PC-9 (cell line): ENCODE data around the gene MRPS10. TPM values are rescaled to one million over a fixed set of nuclear protein-coding genes. Genes with fewer than 3 reads are reported as not detected.

Source experiments
- BruUV-seq: library from RNA; stranded (reverse); fragments of 400-500 nt; replicated peaks from 2 replicates; lab custom pipeline; 2021; lab: Mats Ljungman, UMichigan
- CTCF ChIA-PET: fragments of 300-600 bp; sonication (Branson Sonifier 250); formaldehyde crosslinking; loops from one replicate; lab custom pipeline; 2022; ENCODE audit warnings: antibody characterized with exemption; lab: Charles Lee
- POLR2A ChIA-PET: fragments of 300-600 bp; sonication (Branson Sonifier 250); formaldehyde crosslinking; loops from one replicate; lab custom pipeline; 2022; ENCODE audit warnings: antibody characterized with exemption; ENCODE audit not compliant: unreplicated experiment; lab: Charles Lee
- DNase-seq, 2 experiments: peaks; one replicate each; pipeline versions ENCODE4 v3.0.0 to v3.0.0-alpha.2; 2015 to 2022; ENCODE audit warnings: mixed read lengths in 1 of 2
- H2AFZ ChIP-seq: fragments of 200-600 bp; sonication (generic); 2 replicates; pipeline ENCODE4 v1.8.1; 2017; ENCODE audit warnings: antibody characterized with exemption
- H3F3A ChIP-seq: fragments of 200-600 bp; sonication (generic); 2 replicates; pipeline ENCODE4 v1.8.1; 2017; ENCODE audit warnings: antibody characterized with exemption, mild to moderate bottlenecking, low read depth; ENCODE audit not compliant: insufficient read depth
- H3K27ac ChIP-seq: fragments of 200-600 bp; sonication (generic); 2 replicates; pipeline ENCODE4 v1.6.1; 2016; ENCODE audit warnings: mixed run types
- H3K27me3 ChIP-seq: fragments of 200-600 bp; sonication (generic); 2 replicates; pipeline ENCODE4 v1.6.1; 2016; ENCODE audit warnings: low read depth, mixed run types; ENCODE audit not compliant: insufficient read depth
- H3K36me3 ChIP-seq: fragments of 200-600 bp; sonication (generic); 2 replicates; pipeline ENCODE4 v1.6.1; 2016; ENCODE audit warnings: low read depth, mixed run types
- H3K4me1 ChIP-seq: fragments of 200-600 bp; sonication (generic); replicated peaks from 2 replicates; pipeline ENCODE4 v1.6.1; 2016; ENCODE audit warnings: mixed run types; ENCODE audit not compliant: insufficient read depth
- H3K4me2 ChIP-seq: fragments of 200-600 bp; sonication (generic); 2 replicates; pipeline ENCODE4 v1.6.1; 2017; ENCODE audit warnings: mixed run types
- H3K4me3 ChIP-seq: fragments of 200-600 bp; sonication (generic); 2 replicates; pipeline ENCODE4 v1.6.1; 2016; ENCODE audit warnings: mixed run types
- H3K79me2 ChIP-seq: fragments of 200-600 bp; sonication (generic); 2 replicates; pipeline ENCODE4 v1.6.1; 2017; ENCODE audit warnings: low read depth, mixed run types
- H3K9me2 ChIP-seq: fragments of 200-600 bp; sonication (generic); 2 replicates; pipeline ENCODE4 v1.8.1; 2017; ENCODE audit warnings: mild to moderate bottlenecking; ENCODE audit not compliant: insufficient read depth
- H3K9me3 ChIP-seq: fragments of 200-600 bp; sonication (generic); 2 replicates; pipeline ENCODE4 v1.8.1; 2016; ENCODE audit warnings: low read depth; ENCODE audit not compliant: insufficient read depth
- H4K20me1 ChIP-seq: fragments of 200-600 bp; sonication (generic); 2 replicates; pipeline ENCODE4 v1.8.1; 2017; ENCODE audit not compliant: insufficient read depth
- CTCF ChIP-seq: fragments of 200-600 bp; sonication (generic); conservative IDR thresholded peaks from 2 replicates; pipeline ENCODE4 v1.6.1; 2017; ENCODE audit warnings: mixed run types, antibody characterized with exemption, mild to moderate bottlenecking, moderate library complexity
- EZH2 ChIP-seq: fragments of 200-600 bp; sonication (generic); IDR thresholded peaks from 2 replicates; pipeline ENCODE4 v1.8.0; 2017; ENCODE audit warnings: antibody characterized with exemption, low read depth
- intact Hi-C: fragments of 100-400 bp; cut with micrococcal nuclease; formaldehyde crosslinking; loops from one replicate; pipeline ENCODE4 v1.10.0; 2022; ENCODE audit not compliant: unreplicated experiment
- total RNA-seq: library from RNA; stranded (reverse); gene quantifications from 2 replicates; pipeline ENCODE4 v1.2.3, GENCODE V29; 2021

The MRPS10 gene
- total RNA-seq, 1 experiment from 2014 or later, result 56.5 TPM

DNA sequence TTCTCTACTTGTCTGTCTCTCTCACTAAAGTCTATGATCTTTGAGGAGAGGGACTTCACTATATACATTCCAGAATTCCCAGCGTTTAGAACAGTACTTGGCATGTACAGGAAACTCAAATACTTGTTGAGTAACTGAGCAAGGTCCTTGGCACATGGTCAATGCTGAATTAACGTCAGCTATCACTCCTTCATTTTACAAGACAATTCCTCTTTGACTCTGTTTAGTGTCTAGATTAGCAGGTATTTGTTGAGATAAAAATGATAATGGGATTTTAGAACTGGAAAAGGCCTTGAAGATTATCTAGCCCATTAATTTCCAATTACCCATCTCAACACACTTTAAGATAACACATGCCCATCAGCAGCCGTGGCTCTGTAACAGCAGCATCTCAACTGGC, 16.3 kb downstream of the MRPS10 start:
- ChIA-PET POLR2A (interaction anchor here (0.6 kb wide), 1 partner anchor 9 kb away, joined by 5 read pairs; no protein-coding TSS in a partner anchor), CTCF (no interaction called here)
- H3F3A ChIP-seq, result peaks cover 22% of the 10 kb centered on the region; the same call in 1 of the 2 replicates
- peaks cover 4% of the 10 kb centered on the region; the same call in 1 of the 2 replicates for H3K36me3 ChIP-seq
- no peaks in the 10 kb centered on the region for H3K9me2 ChIP-seq
- TF ChIP-seq EZH2, result no peak
- no peak for TF ChIP-seq CTCF
- peaks cover 7% of the 10 kb centered on the region for H3K4me1 ChIP-seq
- no peaks in the 10 kb centered on the region for H4K20me1 ChIP-seq
- no peak overlapping the region for H3K4me3 ChIP-seq
- no peak overlapping the region for H3K4me2 ChIP-seq
- no peak overlapping the region for H2AFZ ChIP-seq
- no peak for DNase-seq
- H3K79me2 ChIP-seq, result no peaks in the 10 kb centered on the region
- intact Hi-C loops, result no loop called here
- no peaks in the 10 kb centered on the region for H3K9me3 ChIP-seq
- H3K27ac ChIP-seq, result no peak overlapping the region
- no TSS peak for BruUV-seq
- no peaks in the 10 kb centered on the region for H3K27me3 ChIP-seq

GRCh38 chr6:42200035-42200434, 17.6 kb downstream of the MRPS10 start:
- Histone ChIP-seq H3F3A (peaks cover 22% of the 10 kb centered on the region; the same call in 1 of the 2 replicates), H3K27me3 (no peaks in the 10 kb centered on the region), H4K20me1 (no peaks in the 10 kb centered on the region), H3K4me1 (peaks cover 7% of the 10 kb centered on the region), H3K4me2 (no peak overlapping the region), H3K79me2 (no peaks in the 10 kb centered on the region), H3K9me2 (no peaks in the 10 kb centered on the region), H3K27ac (no peak overlapping the region), H3K36me3 (peaks cover 4% of the 10 kb centered on the region; the same call in 1 of the 2 replicates), H2AFZ (no peak overlapping the region), H3K9me3 (no peaks in the 10 kb centered on the region), H3K4me3 (no peak overlapping the region)
- POLR2A ChIA-PET, result interaction anchor here (0.7 kb wide), 1 partner anchor 121 kb away, joined by 35 read pairs; no protein-coding TSS in a partner anchor
- CTCF ChIA-PET, result no interaction called here
- intact Hi-C loops, result no loop called here
- TF ChIP-seq CTCF (no peak), EZH2 (no peak)
- no TSS peak for BruUV-seq
- DNase-seq, result no peak

GRCh38 chr6:42199106-42199981, 18.3 kb downstream of the MRPS10 start:
- no peak overlapping the region for H3K4me3 ChIP-seq
- no peaks in the 10 kb centered on the region for H3K9me3 ChIP-seq
- no peaks in the 10 kb centered on the region for H3K27me3 ChIP-seq
- H3K27ac ChIP-seq, result no peak overlapping the region
- no peaks in the 10 kb centered on the region for H3K9me2 ChIP-seq
- ChIA-PET POLR2A (interaction anchor here (0.7 kb wide), 1 partner anchor 121 kb away, joined by 35 read pairs; no protein-coding TSS in a partner anchor), CTCF (no interaction called here)
- H3F3A ChIP-seq, result peaks cover 20% of the 10 kb centered on the region; the same call in 1 of the 2 replicates
- no peaks in the 10 kb centered on the region for H4K20me1 ChIP-seq
- TF ChIP-seq EZH2 (no peak), CTCF (no peak)
- H2AFZ ChIP-seq, result no peak overlapping the region
- DNase-seq, result no peak
- no TSS peak for BruUV-seq
- peaks cover 4% of the 10 kb centered on the region; the same call in 1 of the 2 replicates for H3K36me3 ChIP-seq
- H3K79me2 ChIP-seq, result no peaks in the 10 kb centered on the region
- no peak overlapping the region for H3K4me2 ChIP-seq
- H3K4me1 ChIP-seq, result peaks cover 7% of the 10 kb centered on the region
- intact Hi-C loops, result no loop called here
